ENCODE results near the gene ZMYND19. TPM values are rescaled to one million over a fixed set of nuclear protein-coding genes. Genes with fewer than 3 reads are reported as not detected.

ZMYND19 gene
- total RNA-seq, 1 experiment from 2014 or later, result 37.0 TPM

GRCh38 chr9:137550231-137550621 lies 40.1 kb downstream of the ZMYND19 start, which contains the start of gene PNPLA7:
TSS of gene PNPLA7 (minus strand) at chr9:137550402. CDS start at chr9:137550197, 205 bp downstream.
- ChIA-PET CTCF (no interaction called here), POLR2A (no interaction called here)
- Histone ChIP-seq H3K27ac (ENCODE audit: low read length) (peak within 1 kb of the TSS; percentile 65), H3K9me3 (ENCODE audit: control insufficient read depth, insufficient read depth, low read depth, low read length) (no peaks in the 10 kb centered on the region), H3K36me3 (ENCODE audit: control insufficient read depth, insufficient read depth, low read length) (no peaks in the 10 kb centered on the region), H3K4me3 (ENCODE audit: low read depth in 2 of 2, low read length in 2 of 2) (peak within 1 kb of the TSS; percentile 54 to 62), H3K4me1 (ENCODE audit: control insufficient read depth, insufficient read depth, low read length) (peaks cover 4% of the 10 kb centered on the region; the same call in 1 of the 2 replicates), H3K27me3 (ENCODE audit: control insufficient read depth, insufficient read depth, low read length) (no peaks in the 10 kb centered on the region)
- in situ Hi-C loops (cut with HindIII; ENCODE audit: low pct_unique_long_range_greater_than_20kb, low sequenced_read_pairs) (no loop called here), intact Hi-C loops (cut with micrococcal nuclease; ENCODE audit: unreplicated experiment) (no loop called here)
- no peak for DNase-seq (ENCODE audit: low read depth, low spot score)
- peak; percentile 62 for ATAC-seq
- BruUV-seq (replicated peaks), result no TSS peak
- TF ChIP-seq CTCF (IDR thresholded peaks at IDR 0.05), result no peak
- TF ChIP-seq TCF7L2 (IDR thresholded peaks at IDR 0.05; ENCODE audit: low read depth, low read length), result no peak
- no peak for TF ChIP-seq REST (IDR thresholded peaks at IDR 0.05; ENCODE audit: insufficient read depth in 1 of 2, low read depth in 2 of 2, low read length in 1 of 2)
- no peak for TF ChIP-seq POLR2AphosphoS5 (IDR thresholded peaks at IDR 0.05; ENCODE audit: low read depth, low read length)
- TF ChIP-seq SIN3A (IDR thresholded peaks at IDR 0.05; ENCODE audit: borderline replicate concordance, insufficient read depth, low read depth, low read length), result no peak

GRCh38 chr9:137547687-137548543 lies 42.4 kb downstream of the ZMYND19 start:
- in situ Hi-C loops (cut with HindIII; ENCODE audit: low pct_unique_long_range_greater_than_20kb, low sequenced_read_pairs), result no loop called here
- intact Hi-C loops (cut with micrococcal nuclease; ENCODE audit: unreplicated experiment), result no loop called here
- no peak overlapping the region; the same call in 1 of the 2 replicates for H3K27ac ChIP-seq (ENCODE audit: low read length)
- H3K36me3 ChIP-seq (ENCODE audit: control insufficient read depth, insufficient read depth, low read length), result no peaks in the 10 kb centered on the region
- BruUV-seq (replicated peaks), result no TSS peak
- H3K27me3 ChIP-seq (ENCODE audit: control insufficient read depth, insufficient read depth, low read length), result no peaks in the 10 kb centered on the region
- no peak overlapping the region for H3K4me3 ChIP-seq (ENCODE audit: low read depth in 2 of 2, low read length in 2 of 2)
- POLR2A ChIA-PET, result interaction anchor here (0.5 kb wide), 1 partner anchor 34 kb away, joined by 6 read pairs; no protein-coding TSS in a partner anchor
- H3K4me1 ChIP-seq (ENCODE audit: control insufficient read depth, insufficient read depth, low read length), result peaks cover 4% of the 10 kb centered on the region; the same call in 1 of the 2 replicates
- TF ChIP-seq REST (IDR thresholded peaks at IDR 0.05; ENCODE audit: insufficient read depth in 1 of 2, low read depth in 2 of 2, low read length in 1 of 2), result no peak
- no peak for TF ChIP-seq SIN3A (IDR thresholded peaks at IDR 0.05; ENCODE audit: borderline replicate concordance, insufficient read depth, low read depth, low read length)
- TF ChIP-seq TCF7L2 (IDR thresholded peaks at IDR 0.05; ENCODE audit: low read depth, low read length), result no peak
- TF ChIP-seq CTCF (IDR thresholded peaks at IDR 0.05), result no peak
- no peak for TF ChIP-seq POLR2AphosphoS5 (IDR thresholded peaks at IDR 0.05; ENCODE audit: low read depth, low read length)
- H3K9me3 ChIP-seq (ENCODE audit: control insufficient read depth, insufficient read depth, low read depth, low read length), result no peaks in the 10 kb centered on the region
- DNase-seq (ENCODE audit: low read depth, low spot score) (no peak), ATAC-seq (no peak)
- CTCF ChIA-PET, result no interaction called here
